IPS-15b (cell line): ENCODE data around the gene ANTXRL.
"Not testable (repeated sequence)": the region's sequence is repeated elsewhere in the genome, so short reads cannot be mapped to it uniquely, and the experiment has no call there.

Source experiments
- H3K27me3 ChIP-seq: one replicate; pipeline ENCODE4 v1.6.1; 2013; ENCODE audit warnings: low read length; ENCODE audit not compliant: control insufficient read depth, insufficient read depth
- H3K36me3 ChIP-seq: one replicate; pipeline ENCODE4 v1.6.1; 2013; ENCODE audit warnings: low read length; ENCODE audit not compliant: control insufficient read depth, insufficient read depth
- H3K4me1 ChIP-seq: one replicate; pipeline ENCODE4 v1.6.1; 2013; ENCODE audit warnings: mild to moderate bottlenecking, low read length; ENCODE audit not compliant: control insufficient read depth, insufficient read depth
- H3K4me3 ChIP-seq: one replicate; pipeline ENCODE4 v1.5.1; 2013; ENCODE audit warnings: low read depth, low read length
- H3K9ac ChIP-seq: one replicate; pipeline ENCODE4 v1.6.1; 2013; ENCODE audit warnings: low read depth, mild to moderate bottlenecking, low read length
- H3K9me3 ChIP-seq: one replicate; pipeline ENCODE4 v1.6.1; 2013; ENCODE audit warnings: mild to moderate bottlenecking, low read length; ENCODE audit not compliant: control insufficient read depth, insufficient read depth

The ANTXRL gene

GRCh38 chr10:46325021-46325420 lies 38.2 kb downstream of the ANTXRL start:
- Histone ChIP-seq H3K9me3 (no peaks in the 10 kb centered on the region), H3K27me3 (peaks cover 4% of the 10 kb centered on the region), H3K4me1 (peaks cover 5% of the 10 kb centered on the region), H3K9ac (no peak overlapping the region), H3K4me3 (no peak overlapping the region), H3K36me3 (no peaks in the 10 kb centered on the region)

DNA sequence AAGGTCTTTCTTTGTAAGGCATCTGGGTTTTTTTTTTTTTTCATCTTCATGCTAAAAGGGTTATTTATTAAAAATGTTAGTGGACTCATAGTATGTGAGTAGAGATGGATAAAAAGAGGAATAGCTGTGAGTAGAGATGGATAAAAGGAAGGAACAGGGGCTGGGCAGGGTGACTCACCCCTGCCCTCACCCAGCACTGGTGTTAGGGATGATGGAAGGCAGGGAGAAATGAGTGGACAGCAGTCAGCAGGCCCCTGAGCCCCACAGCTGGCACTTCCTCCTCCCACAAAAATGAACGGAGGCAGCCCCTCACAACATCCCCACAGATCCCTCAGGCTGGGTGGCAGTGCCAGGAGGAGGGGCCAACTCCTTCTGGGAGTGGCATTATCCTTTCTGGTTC lies 39.3 kb downstream of the ANTXRL start:
- Histone ChIP-seq H3K36me3 (no peaks in the 10 kb centered on the region), H3K9me3 (no peaks in the 10 kb centered on the region), H3K27me3 (peaks cover 4% of the 10 kb centered on the region), H3K4me1 (peaks cover 5% of the 10 kb centered on the region), H3K4me3 (no peak overlapping the region), H3K9ac (no peak overlapping the region)

- no peak overlapping the region for H3K4me3 ChIP-seq
- H3K4me1 ChIP-seq = peaks cover 5% of the 10 kb centered on the region
- no peaks in the 10 kb centered on the region for H3K9me3 ChIP-seq
- peaks cover 4% of the 10 kb centered on the region for H3K27me3 ChIP-seq
- H3K36me3 ChIP-seq = no peaks in the 10 kb centered on the region
- no peak overlapping the region for H3K9ac ChIP-seq
Measured at GRCh38 chr10:46326971-46327370, 40.2 kb downstream of the ANTXRL start.

DNA sequence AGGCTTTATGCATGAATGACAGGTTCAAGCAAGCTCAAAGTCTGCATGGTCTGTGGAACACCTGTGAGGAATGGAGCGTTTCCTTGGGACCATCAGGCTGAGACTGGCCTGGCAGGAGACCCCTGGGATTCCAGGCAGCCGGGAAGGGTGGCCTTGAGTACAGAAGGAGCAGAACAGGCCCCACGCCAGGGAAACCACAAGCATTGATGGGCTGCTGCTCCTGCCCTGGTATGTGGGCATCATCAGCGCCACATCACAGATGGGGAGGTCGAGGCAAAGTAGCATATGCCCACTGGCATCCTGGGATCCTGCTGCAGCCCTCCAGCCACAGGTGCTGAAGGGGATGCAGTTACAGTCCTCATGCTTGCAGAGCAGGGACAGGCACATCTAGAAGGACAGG lies 40.9 kb downstream of the ANTXRL start:
- Histone ChIP-seq H3K9me3 (no peaks in the 10 kb centered on the region), H3K36me3 (no peaks in the 10 kb centered on the region), H3K9ac (no peak overlapping the region), H3K27me3 (peaks cover 4% of the 10 kb centered on the region), H3K4me3 (no peak overlapping the region), H3K4me1 (peaks cover 5% of the 10 kb centered on the region)

GRCh38 chr10:46328853-46329689 lies 42.3 kb downstream of the ANTXRL start:
- peaks cover 4% of the 10 kb centered on the region for H3K27me3 ChIP-seq
- H3K4me1 ChIP-seq = peaks cover 5% of the 10 kb centered on the region
- H3K4me3 ChIP-seq = no peak overlapping the region
- no peaks in the 10 kb centered on the region for H3K36me3 ChIP-seq
- no peaks in the 10 kb centered on the region for H3K9me3 ChIP-seq
- H3K9ac ChIP-seq = no peak overlapping the region

GRCh38 chr10:46329690-46330016 lies 42.9 kb downstream of the ANTXRL start:
- Histone ChIP-seq H3K36me3 (no peaks in the 10 kb centered on the region), H3K9ac (no peak overlapping the region), H3K4me3 (no peak overlapping the region), H3K9me3 (no peaks in the 10 kb centered on the region), H3K27me3 (peaks cover 4% of the 10 kb centered on the region), H3K4me1 (peaks cover 5% of the 10 kb centered on the region)

GRCh38 chr10:46330894-46331293 lies 44.1 kb downstream of the ANTXRL start:
- Histone ChIP-seq H3K4me3 (no peak overlapping the region), H3K9ac (no peak overlapping the region), H3K36me3 (no peaks in the 10 kb centered on the region), H3K9me3 (no peaks in the 10 kb centered on the region), H3K27me3 (peaks cover 4% of the 10 kb centered on the region), H3K4me1 (peaks cover 5% of the 10 kb centered on the region)

- H3K4me1 ChIP-seq, H3K36me3 ChIP-seq, H3K27me3 ChIP-seq, H3K9me3 ChIP-seq, H3K9ac ChIP-seq, H3K4me3 ChIP-seq: not testable (repeated sequence)
Measured at GRCh38 chr10:46365484-46365883, 78.7 kb downstream of the ANTXRL start.

DNA sequence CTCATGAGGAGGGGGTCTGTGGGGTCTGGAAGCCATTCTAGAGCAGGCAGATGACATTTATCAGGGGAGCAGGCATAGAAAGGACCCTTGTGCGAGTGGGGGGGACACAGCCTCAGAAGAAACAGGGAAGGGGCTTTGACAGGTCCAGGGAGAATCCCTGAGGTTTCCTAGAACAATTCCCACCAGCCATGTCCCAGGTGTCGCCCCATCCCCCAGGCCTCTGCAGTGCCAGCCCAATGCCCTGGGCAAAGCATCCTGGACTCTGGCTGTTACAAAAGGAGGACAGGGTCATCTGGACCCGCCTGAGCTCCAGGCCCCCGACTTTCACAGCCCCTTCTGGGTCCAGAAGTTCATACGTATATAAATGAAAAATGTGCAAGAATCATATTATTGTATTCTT lies 80.4 kb downstream of the ANTXRL start:
- not testable (repeated sequence) for H3K9ac ChIP-seq, H3K36me3 ChIP-seq, H3K9me3 ChIP-seq, H3K4me1 ChIP-seq, H3K27me3 ChIP-seq, H3K4me3 ChIP-seq

GRCh38 chr10:46367666-46368240 lies 81.0 kb downstream of the ANTXRL start:
- not testable (repeated sequence) for H3K4me3 ChIP-seq, H3K27me3 ChIP-seq, H3K9me3 ChIP-seq, H3K9ac ChIP-seq, H3K36me3 ChIP-seq, H3K4me1 ChIP-seq

DNA sequence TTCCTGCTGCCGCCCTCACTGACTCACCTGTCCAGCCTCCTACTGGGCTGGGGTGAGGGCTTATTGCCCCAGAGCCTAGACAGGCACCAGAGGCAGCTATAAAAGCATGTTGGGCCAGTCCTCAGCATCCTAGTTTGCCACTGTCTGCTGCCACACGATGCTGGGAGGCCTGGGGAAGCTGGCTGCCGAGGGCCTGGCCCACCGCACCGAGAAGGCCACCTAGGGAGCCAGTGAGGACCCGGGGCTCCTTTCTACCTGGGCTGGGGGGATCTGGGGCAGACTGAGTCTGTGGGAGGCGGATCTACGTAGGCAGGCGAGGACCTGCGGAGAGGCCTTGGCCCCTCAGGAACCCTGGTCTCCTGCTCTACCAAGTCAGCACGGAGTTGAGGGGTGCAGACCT lies 82.2 kb downstream of the ANTXRL start:
- H3K9me3 ChIP-seq, H3K4me1 ChIP-seq, H3K4me3 ChIP-seq, H3K27me3 ChIP-seq, H3K9ac ChIP-seq, H3K36me3 ChIP-seq: not testable (repeated sequence)

DNA sequence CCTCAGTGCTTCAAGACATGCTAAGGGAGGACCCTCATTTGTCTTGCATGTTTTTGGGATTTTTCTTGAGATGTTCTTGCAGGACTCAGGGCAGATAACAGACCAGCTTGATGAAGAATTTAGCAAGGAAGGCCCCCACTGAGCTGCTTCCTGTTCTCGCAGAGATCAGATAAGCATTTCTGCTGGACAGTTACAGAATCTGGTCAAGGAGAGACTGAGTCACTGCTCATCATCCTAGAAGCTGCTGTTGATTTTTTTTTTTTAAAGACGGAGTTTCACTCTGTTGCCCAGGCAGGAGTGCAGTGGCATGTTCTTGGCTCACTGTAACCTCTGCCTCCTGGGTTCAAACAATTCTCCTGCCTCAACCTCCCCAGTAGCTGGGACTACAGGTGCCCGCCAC lies 87.6 kb downstream of the ANTXRL start:
- H3K4me1 ChIP-seq, H3K9me3 ChIP-seq, H3K36me3 ChIP-seq, H3K27me3 ChIP-seq, H3K9ac ChIP-seq, H3K4me3 ChIP-seq: not testable (repeated sequence)
